GM21529 (cell line): ENCODE results near the gene GABRR3.
A peak's percentile ranks its signal among the peaks of the same experiment; 100 is the strongest.

Experiments used
- ATAC-seq: cut with Tn5 transposase; IDR thresholded peaks from one replicate; pipeline ENCODE4 v1.9.1; 2021; ENCODE audit not compliant: unreplicated experiment

Gene GABRR3

DNA sequence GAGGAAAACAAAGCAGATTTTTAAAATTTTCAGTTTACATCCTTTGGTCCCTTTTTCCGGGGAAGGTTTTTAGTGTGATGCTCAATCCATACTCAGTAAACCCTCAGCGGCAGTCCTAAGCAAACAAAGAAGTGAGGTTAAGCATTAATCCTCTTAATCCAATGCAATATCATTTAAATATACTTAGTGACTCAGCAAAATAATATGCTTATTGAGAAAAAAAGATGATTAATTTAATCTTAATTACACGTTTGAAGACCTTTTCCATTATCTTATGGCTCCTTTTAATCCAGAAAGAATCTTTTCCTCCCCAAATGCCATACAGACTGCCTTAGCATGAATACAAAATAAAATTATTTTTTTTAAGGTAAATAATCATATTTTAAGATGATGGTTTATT is at the start of gene GABRR3:
Gene GABRR3 (minus strand): TSS at position 108 of the 400 bp plus-strand sequence. CDS start 328 bp downstream, outside the sequence.
- ATAC-seq = no peak

DNA sequence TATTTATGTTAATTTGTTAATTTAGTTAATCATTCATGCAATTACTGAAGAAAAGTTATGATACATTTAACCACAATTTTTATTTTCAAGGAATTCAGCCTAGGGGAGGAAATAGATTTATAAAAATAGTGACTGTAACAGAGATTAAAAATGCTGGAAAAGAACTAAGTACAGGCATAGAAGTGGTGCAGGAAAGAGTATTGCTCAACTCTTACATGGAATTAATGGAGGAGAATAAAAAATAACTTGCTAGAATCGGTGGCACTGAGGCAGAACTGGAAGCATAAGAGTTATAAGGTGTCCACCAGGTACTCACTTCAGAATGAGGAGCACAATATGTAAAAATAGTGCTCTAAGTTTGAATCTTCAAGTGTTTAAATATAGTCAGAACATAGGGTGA is 38.4 kb upstream of the GABRR3 start:
- ATAC-seq = no peak

DNA sequence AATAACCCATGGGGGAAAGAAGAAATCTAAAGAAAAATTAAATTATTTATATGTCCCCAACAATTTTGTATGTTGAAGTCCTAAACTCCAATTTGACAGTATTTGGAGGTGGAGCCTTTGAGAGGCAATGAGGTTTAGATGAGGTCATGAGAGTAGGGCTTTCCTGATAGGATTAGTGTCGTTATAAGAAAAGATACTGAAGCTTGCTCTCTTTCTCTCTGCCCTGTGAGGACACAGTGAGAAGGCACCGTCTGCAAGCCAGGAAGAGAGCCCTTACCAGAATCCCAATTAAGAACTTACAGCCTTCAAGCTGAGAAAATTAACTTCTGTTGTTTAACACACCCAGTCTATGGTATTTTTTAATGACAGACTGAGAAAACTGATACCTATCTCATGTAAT is 35.7 kb upstream of the GABRR3 start:
- no peak for ATAC-seq

DNA sequence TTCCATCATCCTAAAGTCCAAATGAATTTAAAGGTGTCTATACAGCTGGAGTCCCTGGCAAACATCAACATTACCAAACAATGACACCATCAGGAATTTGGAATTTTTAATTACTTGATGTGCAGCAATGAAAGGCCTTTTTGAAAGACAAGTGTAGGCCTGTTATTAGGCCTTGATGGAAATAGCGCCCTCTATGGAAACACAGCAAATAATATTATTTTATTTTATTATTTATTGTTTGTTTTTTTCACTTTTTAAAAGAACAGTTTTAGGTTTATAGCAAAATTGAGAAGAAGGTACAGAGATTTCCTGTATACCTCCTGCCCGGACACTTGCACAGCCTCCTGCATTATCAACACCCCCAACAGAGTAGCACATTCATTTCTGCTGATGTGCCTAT is 33.7 kb upstream of the GABRR3 start:
- no peak for ATAC-seq

DNA sequence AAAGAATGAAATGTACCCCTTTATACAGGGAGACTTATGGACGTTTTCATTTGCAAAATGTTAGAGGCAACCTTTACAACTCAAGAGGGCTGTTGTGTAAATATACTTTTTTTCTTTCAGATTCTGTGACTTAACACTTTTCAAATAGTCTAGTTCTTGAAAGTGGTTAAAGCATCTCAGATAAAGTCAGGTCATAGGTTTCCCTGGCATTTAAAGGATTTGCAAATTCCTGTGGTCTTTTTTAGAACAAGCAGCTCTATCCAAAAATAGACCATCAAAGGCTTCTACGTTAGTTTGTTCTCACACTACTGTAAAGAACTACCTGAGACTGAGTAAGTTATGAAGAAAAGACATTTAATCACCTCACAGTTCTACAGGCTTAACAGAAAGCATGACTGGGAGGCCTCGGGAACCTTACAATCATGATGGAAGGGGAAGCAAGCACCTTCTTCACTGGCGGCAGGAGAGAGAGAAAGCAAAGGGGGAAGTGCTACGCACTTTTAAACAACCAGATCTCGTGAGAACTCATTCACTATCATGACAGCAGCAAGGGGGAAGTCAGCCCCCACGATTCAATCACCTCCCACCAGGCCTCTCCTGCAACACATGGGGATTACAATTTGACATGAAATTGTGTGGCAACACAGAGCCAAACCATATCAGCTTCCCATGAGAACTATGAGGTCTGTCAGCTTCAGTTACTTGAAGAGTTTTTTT is 23.3 kb upstream of the GABRR3 start:
- no peak for ATAC-seq

DNA sequence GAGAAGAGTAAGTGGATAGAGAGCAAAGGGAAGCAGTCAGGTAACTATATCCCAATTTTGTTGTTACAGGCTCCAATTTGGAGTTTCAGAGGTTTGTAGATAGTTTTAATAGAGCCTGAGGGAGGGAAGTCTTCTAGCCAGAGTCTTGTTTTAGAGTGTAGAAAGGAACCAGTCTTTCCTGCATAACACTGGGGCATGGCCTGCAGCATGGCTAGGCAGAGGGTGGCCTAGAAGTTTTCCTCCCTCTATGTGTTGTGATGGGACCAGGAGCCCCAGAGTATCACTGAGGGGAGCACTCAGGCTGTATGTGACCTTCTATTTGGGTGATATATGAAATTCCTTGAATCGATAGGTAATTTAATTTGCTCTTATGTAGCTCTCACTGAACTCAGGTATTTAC is 22.5 kb upstream of the GABRR3 start:
- no peak for ATAC-seq

DNA sequence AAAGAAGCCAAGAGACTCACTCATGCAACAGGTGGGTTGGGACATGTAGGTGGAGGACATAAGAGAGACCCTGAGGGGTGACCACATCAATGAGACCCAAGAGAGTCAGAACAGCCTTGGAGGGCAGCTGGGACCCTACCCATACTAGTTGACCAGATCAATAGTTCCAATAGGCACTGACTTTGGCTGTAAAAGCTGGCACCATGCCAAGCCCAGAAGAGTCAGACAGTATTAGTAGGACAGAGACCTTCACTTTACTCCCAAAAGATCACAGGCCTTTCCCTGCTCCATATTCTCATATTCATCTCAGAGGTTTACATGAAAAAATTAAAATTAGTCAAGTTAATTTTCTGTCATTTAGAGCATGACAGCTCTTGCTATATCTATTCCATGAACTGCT is 20.9 kb upstream of the GABRR3 start:
- ATAC-seq = no peak

DNA sequence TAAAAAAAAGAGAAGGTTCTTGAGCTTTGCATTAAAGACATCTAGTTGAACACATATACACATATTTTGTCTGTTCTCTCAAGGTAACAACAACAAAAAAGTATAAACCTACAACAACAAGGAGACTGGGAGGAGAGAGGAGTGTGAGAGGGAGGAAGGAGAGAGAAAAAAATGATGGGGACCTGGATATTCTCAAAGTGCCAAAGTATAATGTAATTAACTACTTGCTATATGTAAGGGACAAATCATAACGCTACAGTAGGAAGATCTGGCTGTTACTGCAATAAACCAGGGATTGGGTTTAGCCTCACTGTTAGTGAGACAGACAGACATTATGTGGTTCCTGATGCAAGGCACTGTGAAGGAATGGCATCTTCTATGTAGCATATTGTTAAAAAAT is 14.2 kb upstream of the GABRR3 start:
- no peak for ATAC-seq

DNA sequence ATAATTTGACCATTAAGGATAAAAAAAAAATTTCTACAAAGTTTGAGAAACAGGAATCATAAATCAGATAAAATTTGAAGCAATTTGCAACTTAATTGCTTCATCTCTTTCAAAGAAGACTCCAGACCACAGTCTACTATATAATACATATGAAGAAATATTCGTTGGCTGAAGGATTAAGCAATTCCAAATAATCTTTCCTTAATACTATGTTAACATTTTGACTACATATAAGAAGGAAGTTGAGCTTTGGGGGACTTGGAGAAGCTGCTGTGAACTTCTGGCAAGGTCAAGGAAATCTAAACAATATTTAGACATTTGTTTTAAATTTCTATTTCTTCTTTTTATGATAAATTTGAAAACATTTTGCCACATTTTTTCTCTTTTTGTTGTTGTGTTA is 13.5 kb upstream of the GABRR3 start:
- no peak for ATAC-seq

DNA sequence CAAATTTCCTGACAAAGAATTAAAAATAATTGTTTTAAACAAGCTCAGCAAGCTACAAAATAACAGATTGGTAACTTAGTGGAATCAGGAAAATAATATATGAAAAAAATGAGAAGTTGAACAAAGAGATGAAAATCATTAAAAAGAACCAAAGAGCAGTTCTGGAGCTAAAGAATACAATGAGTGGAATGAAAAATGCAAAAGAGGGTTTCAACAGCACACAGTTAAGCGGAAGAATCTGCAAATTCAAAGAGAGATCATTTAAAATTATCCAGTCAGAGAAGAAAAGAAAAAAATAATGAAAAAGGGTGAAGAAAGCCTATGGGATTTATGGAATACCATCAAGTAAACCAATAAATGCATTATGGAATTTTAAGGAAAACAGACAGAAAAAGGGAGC is 6.2 kb upstream of the GABRR3 start:
- ATAC-seq = no peak

DNA sequence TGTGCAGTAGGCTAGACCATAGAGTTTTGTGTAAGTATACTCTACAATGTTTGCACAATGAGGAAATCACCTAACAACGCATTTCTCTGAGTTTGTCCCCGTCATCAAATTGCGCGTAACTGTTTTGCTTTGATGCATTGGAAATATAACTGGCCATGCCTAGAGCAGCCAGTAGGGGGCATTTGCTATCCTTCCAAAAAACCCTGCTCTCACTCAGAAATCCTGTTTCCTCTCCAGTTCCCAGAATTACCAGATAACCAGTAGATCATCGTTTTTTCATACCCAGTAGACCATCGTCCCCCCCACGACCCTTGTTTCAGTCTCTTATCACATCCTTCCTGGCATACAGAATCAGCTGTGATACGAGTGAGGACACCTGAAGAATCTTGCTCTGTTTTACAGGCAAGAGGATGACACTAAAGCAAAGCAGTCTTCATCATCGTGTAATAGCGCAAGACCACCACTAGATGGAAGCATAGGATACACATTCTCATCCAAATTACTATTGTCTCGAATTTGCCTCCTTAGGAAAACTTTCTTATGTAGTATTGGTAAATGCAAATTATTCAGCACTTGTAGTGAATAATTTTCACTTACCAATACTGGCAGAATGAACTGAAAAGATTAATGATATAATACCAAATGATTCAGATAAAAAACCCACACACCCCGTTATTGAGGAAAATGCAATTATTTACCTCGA is 4.4 kb upstream of the GABRR3 start:
- ATAC-seq = peak; percentile 96

DNA sequence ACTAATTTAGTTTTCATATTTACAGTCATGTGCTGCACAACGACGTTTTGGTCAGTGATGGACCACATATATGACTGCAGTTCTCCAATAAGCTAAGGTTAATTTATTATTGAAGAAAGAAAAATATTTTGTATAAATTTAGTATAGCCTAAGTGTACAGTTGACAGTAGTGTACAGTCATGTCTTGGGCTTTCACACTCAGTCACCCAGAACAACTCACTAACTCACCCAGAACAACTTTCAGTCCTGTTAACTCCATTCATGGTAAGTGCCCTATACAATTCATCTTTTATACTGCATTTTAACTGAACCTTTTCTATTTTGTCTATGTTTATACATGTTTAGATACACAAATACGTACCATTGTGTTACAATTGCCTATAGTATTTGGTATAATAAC is 3.8 kb upstream of the GABRR3 start:
- no peak for ATAC-seq

DNA sequence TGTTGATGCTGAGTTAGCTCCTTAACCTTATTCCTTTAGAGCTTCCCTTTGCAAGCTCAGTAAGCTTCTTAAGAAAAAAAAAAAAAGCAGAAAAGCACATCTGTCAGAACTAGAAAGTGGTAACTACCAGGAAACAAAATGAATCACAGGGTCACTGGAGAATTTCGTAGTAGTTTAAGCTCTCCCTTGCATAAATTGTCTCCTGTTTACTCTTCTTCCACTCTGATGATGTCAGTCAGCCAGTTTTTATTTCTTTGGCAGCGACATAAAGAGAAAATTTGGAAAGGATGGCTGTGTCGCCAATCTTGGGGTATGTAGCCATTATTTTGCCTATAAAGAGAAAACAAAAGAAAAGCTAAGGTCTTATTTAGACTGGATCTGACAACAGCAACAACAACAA is 3.2 kb upstream of the GABRR3 start:
- ATAC-seq = no peak

DNA sequence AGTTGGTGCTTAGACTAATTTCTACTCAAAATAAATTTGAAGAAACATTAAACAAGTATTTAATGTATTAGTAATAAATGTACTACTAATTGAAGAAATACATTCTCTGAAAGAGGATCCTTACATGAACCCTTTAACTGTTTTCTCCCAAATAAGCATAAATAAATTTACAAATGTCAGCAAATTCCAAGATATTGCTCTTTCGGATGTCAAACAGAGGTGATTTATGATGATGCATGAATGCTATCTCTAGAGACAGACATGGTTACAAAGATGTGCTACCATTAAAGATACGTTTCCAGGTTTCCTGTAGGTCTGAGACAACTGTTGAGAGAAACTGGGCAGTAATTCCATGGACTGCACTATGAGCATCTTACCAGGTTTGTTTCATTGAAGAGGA is 629 bp downstream of the GABRR3 start:
- no peak for ATAC-seq

DNA sequence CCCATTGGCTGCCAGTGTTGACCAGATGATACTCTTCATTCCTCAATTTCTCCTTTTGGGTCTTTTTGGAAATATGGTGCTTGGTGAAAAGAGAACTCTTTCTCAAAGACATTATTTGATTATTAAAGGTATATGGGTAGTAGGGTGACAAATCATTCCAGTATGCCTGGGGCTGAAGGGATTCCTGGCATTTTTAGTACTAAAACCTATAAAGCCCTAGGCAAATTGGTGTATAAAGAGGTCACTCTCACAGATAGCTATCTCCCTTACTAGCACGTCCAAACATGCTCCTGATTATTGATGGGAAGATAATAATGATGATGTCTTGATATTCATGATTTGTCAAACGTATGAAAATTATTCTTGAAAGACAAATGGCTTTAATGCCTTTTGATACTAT is 1.1 kb downstream of the GABRR3 start:
- no peak for ATAC-seq

DNA sequence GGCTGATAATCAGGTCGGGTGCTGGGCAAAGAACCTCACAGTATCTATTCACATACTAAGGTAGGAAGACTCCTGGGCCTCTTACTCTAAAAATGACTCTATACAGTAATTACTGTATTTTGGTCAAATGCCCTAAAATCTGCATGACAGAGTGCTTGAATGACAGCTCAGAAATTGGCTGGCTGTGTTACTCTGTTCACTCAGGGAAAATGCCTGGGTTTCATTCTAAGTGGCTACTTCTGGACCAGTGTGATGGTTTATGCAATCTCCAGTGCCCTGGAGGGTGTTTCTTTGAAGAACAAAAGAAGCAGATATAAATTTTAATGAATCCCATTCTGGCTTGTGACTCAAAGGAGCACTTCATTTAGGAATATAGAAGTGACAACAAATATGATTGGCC is 2.2 kb downstream of the GABRR3 start:
- no peak for ATAC-seq

DNA sequence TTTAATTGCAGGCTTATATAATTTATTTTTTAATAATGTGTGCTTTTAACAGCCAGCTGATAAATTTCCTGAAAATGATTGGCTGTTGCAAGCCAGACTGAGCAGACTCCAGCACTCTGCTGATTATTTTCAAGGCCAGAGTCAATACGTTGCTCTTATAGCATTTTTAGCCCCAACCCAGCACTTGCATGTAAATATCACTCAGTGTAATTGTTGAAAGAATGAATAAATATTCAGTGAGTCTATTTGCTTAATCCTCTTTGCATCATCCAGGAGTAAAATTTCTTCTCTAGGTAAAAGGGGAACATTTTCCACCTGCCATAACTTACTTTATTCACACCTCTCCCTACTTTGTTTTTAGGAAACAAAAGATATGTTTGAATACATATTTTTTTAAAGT is 2.9 kb downstream of the GABRR3 start:
- ATAC-seq = no peak

DNA sequence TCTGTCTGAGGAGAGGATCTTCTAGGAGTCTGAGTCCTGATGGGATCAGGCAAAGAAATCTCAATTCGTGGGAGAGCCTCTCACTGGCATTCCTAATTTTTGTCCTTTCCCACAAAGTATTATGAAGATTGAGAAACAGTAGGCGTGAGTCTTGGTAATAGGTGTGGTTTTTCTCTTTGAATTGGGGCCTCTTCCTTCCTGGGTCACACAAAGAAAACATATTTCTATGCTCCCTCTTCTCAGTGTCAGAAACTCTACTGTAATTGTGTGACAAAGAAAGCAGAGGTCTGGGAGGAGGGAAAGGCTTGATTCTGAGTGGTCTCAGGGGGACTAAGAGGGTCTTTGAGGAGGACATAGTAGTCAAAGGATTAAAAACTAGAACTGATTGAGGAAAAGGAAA is 6.0 kb downstream of the GABRR3 start:
- no peak for ATAC-seq

DNA sequence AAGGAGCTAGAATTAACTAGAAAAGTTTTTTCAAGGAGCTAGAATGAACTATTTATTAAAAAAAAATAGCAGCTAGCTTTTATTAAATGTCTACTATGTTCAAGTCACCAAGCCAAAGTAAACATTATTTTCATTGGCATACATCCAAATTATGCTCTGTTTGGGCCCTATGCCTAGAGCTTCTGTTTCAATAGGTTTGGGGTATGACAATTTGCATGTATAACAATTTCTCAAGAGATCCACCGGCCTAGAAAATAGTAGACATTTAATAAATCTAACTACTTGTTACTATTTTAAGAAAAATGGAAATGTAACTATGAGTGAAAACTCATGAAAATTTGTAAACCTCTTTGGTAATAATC is 8.0 kb downstream of the GABRR3 start:
- ATAC-seq = no peak

DNA sequence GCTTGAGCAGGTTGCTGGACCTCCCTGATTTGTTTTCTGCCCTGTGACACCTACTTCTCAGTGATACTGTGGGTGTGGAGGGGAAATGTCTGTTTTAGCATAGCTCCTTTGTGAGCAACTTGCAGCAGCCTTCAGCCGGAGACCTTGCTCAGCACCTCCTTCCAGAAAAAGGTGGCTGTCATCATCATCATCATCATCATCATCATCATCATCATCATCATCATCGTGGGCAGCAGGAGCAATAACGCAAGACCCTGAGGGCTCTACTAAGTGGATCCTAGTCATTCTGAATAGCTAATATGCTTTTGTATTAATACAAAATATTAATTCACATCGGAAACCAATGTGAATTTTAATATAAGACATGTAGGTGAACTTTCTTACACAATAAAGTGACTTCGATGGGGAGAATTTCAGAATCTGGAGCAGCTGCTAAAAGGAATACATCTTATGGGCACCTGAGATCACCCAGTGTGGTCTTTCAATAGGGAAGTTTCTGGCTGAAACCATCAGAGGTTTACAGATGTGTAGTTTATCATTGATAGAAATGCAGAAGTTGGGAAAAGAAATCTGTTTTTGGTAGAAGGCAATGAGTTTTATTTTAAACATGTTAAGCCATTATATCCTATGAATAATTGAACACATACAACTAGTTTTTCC is 8.6 kb downstream of the GABRR3 start:
- peak; percentile 48 for ATAC-seq

DNA sequence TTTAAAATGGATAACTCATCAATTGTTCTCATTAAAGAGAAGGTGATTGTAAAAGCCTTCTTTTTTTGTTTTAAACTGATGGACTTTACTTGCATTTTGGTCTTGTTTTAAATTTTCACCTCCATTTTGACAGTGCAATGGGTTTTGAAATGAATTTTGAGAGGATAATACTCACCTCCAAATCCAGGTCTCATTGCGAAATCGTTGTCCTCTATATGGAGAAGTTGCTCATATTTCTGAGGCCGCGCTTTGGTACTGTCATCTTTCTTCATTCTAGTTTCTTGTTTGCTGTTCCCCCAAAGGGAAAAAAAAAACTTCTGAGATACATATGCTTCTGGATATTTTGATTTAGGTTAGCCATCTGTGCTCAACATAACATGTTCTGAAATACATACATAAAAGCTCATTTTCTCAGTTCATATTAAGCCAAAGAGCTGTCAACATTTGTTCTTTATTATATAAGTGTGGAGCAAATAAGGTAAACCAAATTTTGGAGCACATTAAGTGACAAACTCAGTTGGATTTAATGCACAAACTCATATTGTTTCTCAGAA is 9.6 kb downstream of the GABRR3 start:
- ATAC-seq = no peak
